CD14-positive monocyte (primary cell): ENCODE data around the gene PFN3. TPM values are rescaled to one million over a fixed set of nuclear protein-coding genes. Genes with fewer than 3 reads are reported as not detected.

Experiments
- DNase-seq, 3 donors: peaks; one replicate each; pipeline ENCODE4 v3.0.0-alpha.2; 2011 to 2022
- H2AFZ ChIP-seq: 2 replicates; pipeline ENCODE4 v1.6.0; 2012; ENCODE audit warnings: mild to moderate bottlenecking, low read depth, low read length, inconsistent platforms; ENCODE audit not compliant: insufficient read depth, poor library complexity, severe bottlenecking
- H3K27ac ChIP-seq, 2 donors: 1 replicate in 1 of 2; 2 replicates in 1 of 2; pipeline ENCODE4 v1.5.1; 2012 to 2013; ENCODE audit warnings: low read length in 2 of 2, control low read depth in 1 of 2, inconsistent platforms in 1 of 2, low read depth in 1 of 2, mild to moderate bottlenecking in 1 of 2
- H3K27me3 ChIP-seq, 2 donors: one replicate each; pipeline versions ENCODE4 v1.6.0 to v1.6.1; 2011 to 2013; ENCODE audit warnings: low read length in 2 of 2; ENCODE audit not compliant: control insufficient read depth in 2 of 2, insufficient read depth in 2 of 2
- H3K36me3 ChIP-seq, 2 donors: replicated peaks in 1 of 2; 1 replicate in 1 of 2; 2 replicates in 1 of 2; pipeline versions ENCODE4 v1.5.1 to v1.6.1; 2012 to 2013; ENCODE audit warnings: low read length in 2 of 2, control low read depth in 1 of 2, inconsistent platforms in 1 of 2, mild to moderate bottlenecking in 1 of 2; ENCODE audit not compliant: insufficient read depth in 2 of 2, control insufficient read depth in 1 of 2
- H3K4me1 ChIP-seq, 2 donors: 1 replicate in 1 of 2; 2 replicates in 1 of 2; pipeline versions ENCODE4 v1.5.1 to v1.6.1; 2012 to 2013; ENCODE audit warnings: low read length in 2 of 2, control low read depth in 1 of 2, inconsistent platforms in 1 of 2, mild to moderate bottlenecking in 1 of 2, moderate library complexity in 1 of 2; ENCODE audit not compliant: insufficient read depth in 2 of 2, control insufficient read depth in 1 of 2
- H3K4me2 ChIP-seq: replicated peaks from 2 replicates; pipeline ENCODE3; 2012; ENCODE audit warnings: low read length, moderate library complexity, mild to moderate bottlenecking; ENCODE audit not compliant: poor library complexity, severe bottlenecking; ENCODE audit errors: extremely low read depth
- H3K4me3 ChIP-seq, 3 experiments: fragments of 200-600 bp in 1 of 3; sonication (generic) in 1 of 3; replicated peaks in 1 of 3; 1 replicate in 2 of 3; 2 replicates in 1 of 3; pipeline ENCODE4 v1.5.1; 2011 to 2013; ENCODE audit warnings: low read length in 3 of 3, mild to moderate bottlenecking in 3 of 3, control low read depth in 2 of 3, low read depth in 2 of 3, inconsistent platforms in 1 of 3, moderate library complexity in 1 of 3
- H3K79me2 ChIP-seq: 2 replicates; pipeline ENCODE4 v1.6.0; 2012; ENCODE audit warnings: mild to moderate bottlenecking, control low read depth, inconsistent platforms, low read length, moderate library complexity; ENCODE audit not compliant: insufficient read depth
- H3K9ac ChIP-seq: 2 replicates; pipeline ENCODE4 v1.6.0; 2017; ENCODE audit warnings: low read length, mild to moderate bottlenecking; ENCODE audit not compliant: insufficient read depth, poor library complexity, severe bottlenecking
- H3K9me3 ChIP-seq, 2 donors: replicated peaks in 1 of 2; 1 replicate in 1 of 2; 2 replicates in 1 of 2; pipeline versions ENCODE4 v1.5.1 to v1.6.1; 2012 to 2013; ENCODE audit warnings: low read length in 2 of 2, control low read depth in 1 of 2; ENCODE audit not compliant: control insufficient read depth in 1 of 2, insufficient read depth in 1 of 2
- H4K20me1 ChIP-seq: 2 replicates; pipeline ENCODE4 v1.6.0; 2012; ENCODE audit warnings: mild to moderate bottlenecking, low read length, control low read depth, moderate library complexity; ENCODE audit not compliant: insufficient read depth
- H3K27ac Mint-ChIP-seq, 7 donors: one replicate each; pipeline ENCODE4 v1.8.0; 2020; ENCODE audit warnings: mild to moderate bottlenecking in 7 of 7, mixed read lengths in 7 of 7, moderate library complexity in 6 of 7, inconsistent platforms in 2 of 7
- H3K27me3 Mint-ChIP-seq, 3 donors: one replicate each; pipeline ENCODE4 v1.8.0; 2021 to 2022; ENCODE audit warnings: low read depth in 3 of 3, mild to moderate bottlenecking in 3 of 3, mixed read lengths in 3 of 3, moderate library complexity in 3 of 3, inconsistent platforms in 1 of 3
- H3K36me3 Mint-ChIP-seq, 2 donors: one replicate each; pipeline ENCODE4 v1.8.0; 2020; ENCODE audit warnings: mixed read lengths in 2 of 2, inconsistent platforms in 1 of 2, mild to moderate bottlenecking in 1 of 2
- H3K4me1 Mint-ChIP-seq: one replicate; pipeline ENCODE4 v1.8.0; 2020; ENCODE audit warnings: mild to moderate bottlenecking, mixed read lengths
- H3K4me3 Mint-ChIP-seq, 2 donors: one replicate each; pipeline ENCODE4 v1.8.0; 2020; ENCODE audit warnings: mild to moderate bottlenecking in 2 of 2, mixed read lengths in 2 of 2, moderate library complexity in 1 of 2
- H3K9me3 Mint-ChIP-seq, 7 donors: one replicate each; pipeline ENCODE4 v1.8.0; 2020 to 2022; ENCODE audit warnings: mixed read lengths in 7 of 7, mild to moderate bottlenecking in 6 of 7, moderate library complexity in 6 of 7, inconsistent platforms in 2 of 7
- whole genome bisulfite sequencing: methylation state at CpG from one replicate; pipeline ENCODE4 v1.1.5; 2013; ENCODE audit warnings: missing lambda C conversion rate; ENCODE audit not compliant: insufficient coverage; 5-methylcytosine and 5-hydroxymethylcytosine counted together
- intact Hi-C, 2 donors: fragments of 100-400 bp; cut with micrococcal nuclease; formaldehyde crosslinking; loops; one replicate each; pipeline versions ENCODE4 v1.15.0 to v1.15.1; 2023
- polyA plus RNA-seq, 3 donors: library from polyadenylated mRNA; depleted of rRNA in 1 of 3; unstranded in 2 of 3; stranded (reverse) in 1 of 3; fragments of 300-500 nt in 2 of 3; fragments of >200 nt in 1 of 3; fragmentation: Illumina TruSeq in 2 of 3; gene quantifications; 1 replicate in 2 of 3; 2 replicates in 1 of 3; pipeline ENCODE4 v1.2.3, GENCODE V29; 2012 to 2021
- TF ChIP-seq, protein P1 (sequence below): fragments of 200-600 bp; IDR thresholded peaks from one replicate; pipeline ENCODE4 v1.8.0; 2022; ENCODE audit warnings: antibody characterized with exemption, mild to moderate bottlenecking

PFN3 gene
- polyA plus RNA-seq, 3 donors: not detected

DNA sequence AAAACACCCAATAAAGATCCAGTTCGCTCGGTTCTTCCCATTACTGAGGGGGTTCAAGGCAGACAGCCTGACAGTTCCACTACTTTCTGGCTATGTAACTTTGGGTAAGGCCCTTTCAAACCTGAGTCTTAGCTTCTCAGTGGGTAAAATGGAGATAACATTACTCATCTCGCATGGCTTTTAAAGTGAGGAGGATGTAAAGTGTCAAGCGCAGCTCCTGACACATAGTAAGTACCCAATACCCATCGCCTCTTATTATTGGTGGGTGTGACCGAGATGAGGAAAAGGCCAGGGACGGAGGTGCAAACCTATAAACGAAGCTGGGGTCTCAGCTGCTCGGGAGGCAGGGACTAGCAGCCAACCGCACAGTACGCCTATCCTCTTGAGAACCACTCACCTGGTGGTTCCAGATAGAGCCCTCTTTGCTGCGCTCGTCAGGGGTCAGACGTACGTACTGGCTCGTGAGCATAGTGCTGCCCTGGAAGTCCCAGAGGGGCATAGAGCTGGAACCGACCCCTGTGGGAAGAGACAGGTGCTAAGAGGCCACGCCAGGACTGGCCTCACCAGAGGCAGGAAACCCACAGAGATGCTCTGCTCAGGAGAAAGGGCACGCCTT, 49.6 kb downstream of the PFN3 start:
- Histone ChIP-seq H3K27ac (peak overlapping the region; percentile 93 to 99), H3K27me3 (no peaks in the 10 kb centered on the region), H3K4me3 (peak overlapping the region; percentile 76 to 99 (median 94)), H2AFZ (peak overlapping the region; percentile 93), H4K20me1 (peaks cover 51% of the 10 kb centered on the region), H3K4me1 (peaks cover 58 to 68% of the 10 kb centered on the region in 2 donors), H3K9me3 (peaks cover 0 to 6% of the 10 kb centered on the region in 2 donors), H3K79me2 (peaks cover 62% of the 10 kb centered on the region), H3K36me3 (peaks cover 22 to 36% of the 10 kb centered on the region in 2 donors), H3K4me2 (peak overlapping the region; percentile 95), H3K9ac (peak overlapping the region; percentile 98)
- peaks cover 3 to 11% (median 7%) of the 10 kb centered on the region in 7 donors for H3K9me3 Mint-ChIP-seq
- H3K27ac Mint-ChIP-seq: peak overlapping the region; percentile 98 to 100 (median 100)
- H3K36me3 Mint-ChIP-seq: peaks cover 27 to 39% of the 10 kb centered on the region in 2 donors
- peaks cover 0 to 1% (median 0%) of the 10 kb centered on the region in 3 donors for H3K27me3 Mint-ChIP-seq
- TF ChIP-seq, protein P1, sequence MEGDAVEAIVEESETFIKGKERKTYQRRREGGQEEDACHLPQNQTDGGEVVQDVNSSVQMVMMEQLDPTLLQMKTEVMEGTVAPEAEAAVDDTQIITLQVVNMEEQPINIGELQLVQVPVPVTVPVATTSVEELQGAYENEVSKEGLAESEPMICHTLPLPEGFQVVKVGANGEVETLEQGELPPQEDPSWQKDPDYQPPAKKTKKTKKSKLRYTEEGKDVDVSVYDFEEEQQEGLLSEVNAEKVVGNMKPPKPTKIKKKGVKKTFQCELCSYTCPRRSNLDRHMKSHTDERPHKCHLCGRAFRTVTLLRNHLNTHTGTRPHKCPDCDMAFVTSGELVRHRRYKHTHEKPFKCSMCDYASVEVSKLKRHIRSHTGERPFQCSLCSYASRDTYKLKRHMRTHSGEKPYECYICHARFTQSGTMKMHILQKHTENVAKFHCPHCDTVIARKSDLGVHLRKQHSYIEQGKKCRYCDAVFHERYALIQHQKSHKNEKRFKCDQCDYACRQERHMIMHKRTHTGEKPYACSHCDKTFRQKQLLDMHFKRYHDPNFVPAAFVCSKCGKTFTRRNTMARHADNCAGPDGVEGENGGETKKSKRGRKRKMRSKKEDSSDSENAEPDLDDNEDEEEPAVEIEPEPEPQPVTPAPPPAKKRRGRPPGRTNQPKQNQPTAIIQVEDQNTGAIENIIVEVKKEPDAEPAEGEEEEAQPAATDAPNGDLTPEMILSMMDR: no peak
- intact Hi-C loops: loop anchor here in 1 of 2 donors (5.0 kb wide), 1 partner anchor 44 kb away; no protein-coding TSS in a partner anchor
- no peak for DNase-seq
- peak overlapping the region; percentile 97 to 99 for H3K4me3 Mint-ChIP-seq
- H3K4me1 Mint-ChIP-seq: peaks cover 67% of the 10 kb centered on the region
- WGBS: 2% methylated on average over 11 of the region's 19 CpGs

Other genes starting within 250 kb of the PFN3 start
- 100 to 1,000 TPM in 1 of 3 donors, 10 to 100 TPM in 2; 74.3 to 465 (median 94.4) TPM for gene RAB24, start 96.9 kb downstream of the PFN3 start, polyA plus RNA-seq
- gene PRELID1, start 96.9 kb downstream of the PFN3 start, polyA plus RNA-seq: 100 to 1,000 TPM; 264 to 510 (median 490) TPM
- 10 to 100 TPM; 21.5 to 61.9 (median 25.5) TPM for gene MXD3, start 88.8 kb downstream of the PFN3 start, polyA plus RNA-seq
- 100 to 1,000 TPM; 148 to 275 (median 259) TPM for gene LMAN2, start 49.0 kb downstream of the PFN3 start, polyA plus RNA-seq
- gene RGS14, start 42.7 kb downstream of the PFN3 start, polyA plus RNA-seq: 100 to 1,000 TPM in 1 of 3 donors, 10 to 100 TPM in 2; 35.4 to 186 (median 43.5) TPM
- gene SLC34A1, start 16.2 kb downstream of the PFN3 start, polyA plus RNA-seq: not detected
- gene F12, start 8.9 kb upstream of the PFN3 start, polyA plus RNA-seq: 1 to 10 TPM; 1.4 to 5.5 (median 1.5) TPM
- 100 to 1,000 TPM in 1 of 3 donors, 10 to 100 TPM in 2; 41.6 to 101 (median 63.4) TPM for gene GRK6, start 26.0 kb upstream of the PFN3 start, polyA plus RNA-seq
- gene PRR7, start 46.2 kb upstream of the PFN3 start, polyA plus RNA-seq: 10 to 100 TPM in 1 of 3 donors, 1 to 10 TPM in 2; 1.8 to 17.4 (median 2.1) TPM
- gene DBN1, start 73.0 kb upstream of the PFN3 start, polyA plus RNA-seq: 1 to 10 TPM in 1 of 3 donors, under 1 TPM in 2; 0.71 to 1.6 (median 0.73) TPM
- gene PDLIM7, start 96.9 kb upstream of the PFN3 start, polyA plus RNA-seq: 100 to 1,000 TPM in 1 of 3 donors, 10 to 100 TPM in 2; 21.6 to 126 (median 27.2) TPM
- gene DOK3, start 109.2 kb upstream of the PFN3 start, polyA plus RNA-seq: 100 to 1,000 TPM in 1 of 3 donors, 10 to 100 TPM in 2; 62.8 to 196 (median 98.3) TPM
- 100 to 1,000 TPM in 1 of 3 donors, 10 to 100 TPM in 2; 44.9 to 178 (median 70.3) TPM for gene DDX41, start 116.3 kb upstream of the PFN3 start, polyA plus RNA-seq
- gene FAM193B, start 153.9 kb upstream of the PFN3 start, polyA plus RNA-seq: 100 to 1,000 TPM in 1 of 3 donors, 1 to 10 TPM in 2; 1.6 to 216 (median 1.9) TPM
- gene TMED9, start 191.5 kb upstream of the PFN3 start, polyA plus RNA-seq: 100 to 1,000 TPM in 2 of 3 donors, 10 to 100 TPM in 1; 98.2 to 150 (median 136) TPM
- gene B4GALT7, start 199.5 kb upstream of the PFN3 start, polyA plus RNA-seq: 10 to 100 TPM; 15.6 to 21.7 (median 18.8) TPM